ENCODE measurements around the gene PDCD1. TPM values are rescaled to one million over a fixed set of nuclear protein-coding genes. Genes with fewer than 3 reads are reported as not detected.

The PDCD1 gene
- total and polyA plus RNA-seq, 10 of the 15 experiments (the other 5 are each of a cell fraction or from before 2014, with no cell fraction given): 0.62 to 6.4 (median 2.9) TPM; not detected in 2

GRCh38 chr2:241844066-241844728 is 14.5 kb downstream of the PDCD1 start:
- in situ Hi-C loops (cut with MboI): no loop called here
- Histone ChIP-seq H2AFZ (ENCODE audit: control insufficient read depth, low read depth, low read length) (peak overlapping the region; percentile 51), H3K79me2 (ENCODE audit: control insufficient read depth, insufficient read depth, low read length) (no peaks in the 10 kb centered on the region), H3K4me2 (ENCODE audit: control insufficient read depth, insufficient read depth) (peak overlapping the region; percentile 72), H3K9ac (ENCODE audit: control insufficient read depth, insufficient read depth, low read length) (peak overlapping the region; percentile 39; the same call in 1 of the 2 replicates), H3K27me3 (replicated peaks in 1 of 2; ENCODE audit: control insufficient read depth in 2 of 2, insufficient read depth in 2 of 2, low read length in 1 of 2) (no peaks in the 10 kb centered on the region; a peak in 1 of 4 replicates), H3K36me3 (ENCODE audit: control insufficient read depth in 2 of 2, insufficient read depth in 2 of 2, low read length in 1 of 2) (no peaks in the 10 kb centered on the region), H3K4me3 (peak overlapping the region; percentile 28; the same call in 1 of the 2 replicates), H3K4me1 (ENCODE audit: control insufficient read depth, insufficient read depth, low read length) (peaks cover 23% of the 10 kb centered on the region), H3K27ac (ENCODE audit: control insufficient read depth, insufficient read depth) (peak overlapping the region; percentile 18; the same call in 1 of the 2 replicates), H3K9me3 (replicated peaks; ENCODE audit: control insufficient read depth, insufficient read depth, low read length) (no peaks in the 10 kb centered on the region), H4K20me1 (ENCODE audit: control insufficient read depth, insufficient read depth) (no peaks in the 10 kb centered on the region)
- SMC1A ChIA-PET (ENCODE audit: uncharacterized antibody, unreplicated experiment): interaction anchor here (0.7 to 1.4 kb wide), 6 partner anchors 14 to 81 kb away, joined by 3 to 6 read pairs (median 4); no protein-coding TSS in a partner anchor
- CTCF ChIA-PET: no interaction called here
- WGBS (ENCODE audit: insufficient coverage, insufficient replicate concordance, low lambda C conversion rate, missing lambda C conversion rate): 2% methylated on average over 40 of the region's 65 CpGs
- POLR2A ChIA-PET: interaction anchor here (0.6 to 1.8 kb wide), 6 partner anchors 15 to 226 kb away, joined by 3 to 26 read pairs (median 3); partner anchors contain the start of gene PDCD1
- intact Hi-C loops (cut with micrococcal nuclease; ENCODE audit: unreplicated experiment): loop anchor here (5.0 to 10.0 kb wide), 2 partner anchors 42 to 109 kb away; partner anchors contain the start of gene D2HGDH
- no TSS peak for BruUV-seq (replicated peaks)
- ATAC-seq (peak; percentile 83), DNase-seq (ENCODE audit: low read depth, low spot score) (no peak), FAIRE-seq (peak; percentile 94)
- RAD21 ChIA-PET (ENCODE audit: unreplicated experiment): interaction anchor here (0.7 to 1.2 kb wide), 5 partner anchors 16 to 142 kb away, joined by 3 to 16 read pairs (median 5); partner anchors contain the start of gene ING5
- TF ChIP-seq IKZF2 (IDR thresholded peaks at IDR 0.05): peak in 1 of 2 experiments; percentile 10; a peak in 1 of 4 replicates
- peak; percentile 95 for TF ChIP-seq GATAD2B (conservative IDR thresholded peaks at IDR 0.05; ENCODE audit: low read depth)
- no peak for TF ChIP-seq MYC (IDR thresholded peaks at IDR 0.05; ENCODE audit: insufficient read depth, insufficient read length, insufficient replicate concordance, low read length, severe bottlenecking)
- TF ChIP-seq CREB1 (IDR thresholded peaks at IDR 0.05; ENCODE audit: low read depth): 0 out of 2 replicates have a peak, but pooled peaks have one; percentile 25
- TF ChIP-seq SMAD5 (IDR thresholded peaks at IDR 0.05; ENCODE audit: low read depth): no peak
- TF ChIP-seq LARP7 (IDR thresholded peaks at IDR 0.05): peak; percentile 90
- no peak for TF ChIP-seq HDGF (IDR thresholded peaks at IDR 0.05)
- no peak for TF ChIP-seq SUPT20H (IDR thresholded peaks at IDR 0.05; ENCODE audit: borderline replicate concordance, control insufficient read depth, low read depth, low read length)
- 0 out of 2 replicates have a peak, but pooled peaks have one; percentile 7 for TF ChIP-seq MTA2 (IDR thresholded peaks at IDR 0.05; ENCODE audit: low read depth)
- TF ChIP-seq ATF2 (IDR thresholded peaks at IDR 0.05; ENCODE audit: low read length): no peak
- TF ChIP-seq POLR2AphosphoS5 (IDR thresholded peaks at IDR 0.05; ENCODE audit: low read length): no peak
- peak; percentile 76; the same call in 1 of the 2 replicates for TF ChIP-seq ZNF217 (IDR thresholded peaks at IDR 0.05)
- 0 out of 2 replicates have a peak, but pooled peaks have one; percentile 18 for TF ChIP-seq ZNF24 (IDR thresholded peaks at IDR 0.05)
- TF ChIP-seq RFX5 (IDR thresholded peaks at IDR 0.05; ENCODE audit: low read depth, low read length): no peak
- peak; percentile 64 for TF ChIP-seq RUNX3 (IDR thresholded peaks at IDR 0.05; ENCODE audit: low read length)
- peak; percentile 94 for TF ChIP-seq PKNOX1 (IDR thresholded peaks at IDR 0.05)
- TF ChIP-seq PAX8 (IDR thresholded peaks at IDR 0.05): no peak
- peak; percentile 94 for TF ChIP-seq IKZF1 (conservative IDR thresholded peaks at IDR 0.05)
- TF ChIP-seq, protein P1, sequence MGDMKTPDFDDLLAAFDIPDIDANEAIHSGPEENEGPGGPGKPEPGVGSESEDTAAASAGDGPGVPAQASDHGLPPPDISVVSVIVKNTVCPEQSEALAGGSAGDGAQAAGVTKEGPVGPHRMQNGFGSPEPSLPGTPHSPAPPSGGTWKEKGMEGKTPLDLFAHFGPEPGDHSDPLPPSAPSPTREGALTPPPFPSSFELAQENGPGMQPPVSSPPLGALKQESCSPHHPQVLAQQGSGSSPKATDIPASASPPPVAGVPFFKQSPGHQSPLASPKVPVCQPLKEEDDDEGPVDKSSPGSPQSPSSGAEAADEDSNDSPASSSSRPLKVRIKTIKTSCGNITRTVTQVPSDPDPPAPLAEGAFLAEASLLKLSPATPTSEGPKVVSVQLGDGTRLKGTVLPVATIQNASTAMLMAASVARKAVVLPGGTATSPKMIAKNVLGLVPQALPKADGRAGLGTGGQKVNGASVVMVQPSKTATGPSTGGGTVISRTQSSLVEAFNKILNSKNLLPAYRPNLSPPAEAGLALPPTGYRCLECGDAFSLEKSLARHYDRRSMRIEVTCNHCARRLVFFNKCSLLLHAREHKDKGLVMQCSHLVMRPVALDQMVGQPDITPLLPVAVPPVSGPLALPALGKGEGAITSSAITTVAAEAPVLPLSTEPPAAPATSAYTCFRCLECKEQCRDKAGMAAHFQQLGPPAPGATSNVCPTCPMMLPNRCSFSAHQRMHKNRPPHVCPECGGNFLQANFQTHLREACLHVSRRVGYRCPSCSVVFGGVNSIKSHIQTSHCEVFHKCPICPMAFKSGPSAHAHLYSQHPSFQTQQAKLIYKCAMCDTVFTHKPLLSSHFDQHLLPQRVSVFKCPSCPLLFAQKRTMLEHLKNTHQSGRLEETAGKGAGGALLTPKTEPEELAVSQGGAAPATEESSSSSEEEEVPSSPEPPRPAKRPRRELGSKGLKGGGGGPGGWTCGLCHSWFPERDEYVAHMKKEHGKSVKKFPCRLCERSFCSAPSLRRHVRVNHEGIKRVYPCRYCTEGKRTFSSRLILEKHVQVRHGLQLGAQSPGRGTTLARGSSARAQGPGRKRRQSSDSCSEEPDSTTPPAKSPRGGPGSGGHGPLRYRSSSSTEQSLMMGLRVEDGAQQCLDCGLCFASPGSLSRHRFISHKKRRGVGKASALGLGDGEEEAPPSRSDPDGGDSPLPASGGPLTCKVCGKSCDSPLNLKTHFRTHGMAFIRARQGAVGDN (IDR thresholded peaks at IDR 0.05): peak; percentile 73
